Tibial artery (tissue), 4 donors: ENCODE measurements around the gene GRIP1.

Experiments used
- DNase-seq, 2 donors: peaks; one replicate each; pipeline ENCODE4 v3.0.0-alpha.2; 2019
- H3K27ac ChIP-seq, 2 donors: fragments of 200-600 bp; sonication (generic) in 1 of 2; 1 replicate in 1 of 2; 2 replicates in 1 of 2; pipeline ENCODE4 v1.5.1; 2018 to 2019; ENCODE audit warnings: mild to moderate bottlenecking in 1 of 2
- H3K27me3 ChIP-seq, 2 donors: fragments of 200-600 bp; sonication (generic) in 1 of 2; one replicate each; pipeline versions ENCODE4 v1.5.1 to v1.6.0; 2016 to 2019
- H3K36me3 ChIP-seq, 3 donors: fragments of 200-600 bp; sonication (generic) in 2 of 3; one replicate each; pipeline ENCODE4 v1.5.1; 2016 to 2019; ENCODE audit warnings: mild to moderate bottlenecking in 2 of 3
- H3K4me1 ChIP-seq, 4 donors: fragments of 200-600 bp; sonication (generic) in 2 of 4; 1 replicate in 3 of 4; 2 replicates in 1 of 4; pipeline ENCODE4 v1.5.1; 2016 to 2019
- H3K4me3 ChIP-seq, 2 donors: fragments of 200-600 bp; sonication (generic) in 1 of 2; 1 replicate in 1 of 2; 2 replicates in 1 of 2; pipeline ENCODE4 v1.5.1; 2018 to 2019; ENCODE audit warnings: mild to moderate bottlenecking in 2 of 2
- H3K9me3 ChIP-seq, 3 donors: fragments of 200-600 bp; sonication (generic) in 1 of 3; one replicate each; pipeline ENCODE4 v1.5.1; 2016 to 2019
- CTCF ChIP-seq, 2 experiments: fragments of 200-600 bp in 1 of 2; fragments of 450-650 bp in 1 of 2; IDR thresholded peaks; one replicate each; pipeline ENCODE4 v1.5.1; 2017 to 2019; ENCODE audit warnings: antibody characterized with exemption in 2 of 2, mild to moderate bottlenecking in 1 of 2, moderate library complexity in 1 of 2
- intact Hi-C: fragments of 100-400 bp; cut with DNase I; formaldehyde crosslinking; loops from one replicate; pipeline ENCODE4 v1.15.0; 2023; ENCODE audit warnings: low total_unique reads

Gene GRIP1

GRCh38 chr12:66679461-66680084 is 697 bp upstream of the GRIP1 start:
- H3K27ac ChIP-seq = no peak overlapping the region
- no peaks in the 10 kb centered on the region for H3K9me3 ChIP-seq
- H3K36me3 ChIP-seq = no peaks in the 10 kb centered on the region
- H3K27me3 ChIP-seq = peaks cover 0 to 9% of the 10 kb centered on the region in 2 donors
- intact Hi-C loops = no loop called here
- no peak for DNase-seq
- no peak for TF ChIP-seq CTCF (IDR thresholded peaks at IDR 0.05)
- no peak overlapping the region for H3K4me3 ChIP-seq
- H3K4me1 ChIP-seq = peaks cover 0 to 16% (median 2%) of the 10 kb centered on the region in 4 donors

- Histone ChIP-seq H3K36me3 (no peaks in the 10 kb centered on the region), H3K4me3 (no peak overlapping the region), H3K27ac (no peak overlapping the region), H3K9me3 (no peaks in the 10 kb centered on the region), H3K4me1 (peaks cover 0 to 16% (median 2%) of the 10 kb centered on the region in 4 donors), H3K27me3 (peaks cover 0 to 4% of the 10 kb centered on the region in 2 donors)
- no peak for DNase-seq
- intact Hi-C loops = no loop called here
- no peak for TF ChIP-seq CTCF (IDR thresholded peaks at IDR 0.05)
These were observed 2.6 kb downstream of the GRIP1 start for GRCh38 chr12:66676241-66676640.

GRCh38 chr12:66674495-66675122 is 4.3 kb downstream of the GRIP1 start:
- DNase-seq = no peak
- Histone ChIP-seq H3K27ac (no peak overlapping the region), H3K27me3 (no peaks in the 10 kb centered on the region), H3K36me3 (no peaks in the 10 kb centered on the region), H3K4me3 (no peak overlapping the region), H3K9me3 (no peaks in the 10 kb centered on the region), H3K4me1 (peaks cover 0 to 9% (median 2%) of the 10 kb centered on the region in 4 donors)
- intact Hi-C loops = no loop called here
- no peak for TF ChIP-seq CTCF (IDR thresholded peaks at IDR 0.05)

- H3K36me3 ChIP-seq = no peaks in the 10 kb centered on the region
- H3K4me3 ChIP-seq = no peak overlapping the region
- H3K4me1 ChIP-seq = no peaks in the 10 kb centered on the region
- TF ChIP-seq CTCF (IDR thresholded peaks at IDR 0.05) = no peak
- H3K27me3 ChIP-seq = no peaks in the 10 kb centered on the region
- intact Hi-C loops = no loop called here
- no peak for DNase-seq
- no peak overlapping the region for H3K27ac ChIP-seq
- no peaks in the 10 kb centered on the region for H3K9me3 ChIP-seq
These were observed 9.3 kb downstream of the GRIP1 start for GRCh38 chr12:66669541-66669940.

GRCh38 chr12:66668311-66668710 is 10.6 kb downstream of the GRIP1 start:
- no peak overlapping the region for H3K27ac ChIP-seq
- no peaks in the 10 kb centered on the region for H3K9me3 ChIP-seq
- no peak for TF ChIP-seq CTCF (IDR thresholded peaks at IDR 0.05)
- no peak for DNase-seq
- no peaks in the 10 kb centered on the region for H3K36me3 ChIP-seq
- intact Hi-C loops = no loop called here
- no peaks in the 10 kb centered on the region for H3K4me1 ChIP-seq
- no peaks in the 10 kb centered on the region for H3K27me3 ChIP-seq
- no peak overlapping the region for H3K4me3 ChIP-seq
